Panc1 (cell line): ENCODE measurements around the gene JADE1. TPM values are rescaled to one million over a fixed set of nuclear protein-coding genes. Genes with fewer than 3 reads are reported as not detected.

Experiments used
- ATAC-seq: fragments of 200-7000 bp; cut with Tn5 transposase; 2 replicates; pipeline ENCODE4 v1.9.1; 2020; ENCODE audit warnings: mild to moderate bottlenecking, moderate library complexity
- BruUV-seq: library from RNA; stranded (reverse); fragments of 400-500 nt; replicated peaks from 2 replicates; lab custom pipeline; 2021; lab: Mats Ljungman, UMichigan
- CTCF ChIA-PET: fragments of 300-600 bp; sonication (Branson Sonifier 250); formaldehyde crosslinking; loops from one replicate; lab custom pipeline; 2022; ENCODE audit warnings: antibody characterized with exemption; lab: Charles Lee
- POLR2A ChIA-PET: fragments of 300-600 bp; sonication (Branson Sonifier 250); formaldehyde crosslinking; loops from one replicate; lab custom pipeline; 2022; ENCODE audit warnings: antibody characterized with exemption; lab: Charles Lee
- DNase-seq: peaks from one replicate; pipeline ENCODE4 v3.0.0-alpha.2; 2010; ENCODE audit warnings: low read depth, low spot score
- H3K27ac ChIP-seq: 2 replicates; pipeline ENCODE4 v1.5.1; 2011; ENCODE audit warnings: mild to moderate bottlenecking, low read length, inconsistent platforms
- H3K27me3 ChIP-seq: fragments of 200-500 bp; sonication (Bioruptor generic); 2 replicates; pipeline ENCODE4 v1.6.0; 2014; ENCODE audit warnings: low read length, inconsistent platforms; ENCODE audit not compliant: control insufficient read depth, insufficient read depth
- H3K36me3 ChIP-seq: fragments of 200-500 bp; sonication (Bioruptor generic); 2 replicates; pipeline ENCODE4 v1.5.1; 2014; ENCODE audit warnings: inconsistent platforms, mild to moderate bottlenecking, low read length, moderate library complexity; ENCODE audit not compliant: control insufficient read depth, insufficient read depth
- H3K4me1 ChIP-seq: 2 replicates; pipeline ENCODE4 v1.5.1; 2011; ENCODE audit warnings: inconsistent platforms, mild to moderate bottlenecking, low read length, moderate library complexity; ENCODE audit not compliant: control insufficient read depth, insufficient read depth
- H3K4me3 ChIP-seq, 2 experiments: 2 replicates each; pipeline ENCODE4 v1.5.1; 2011 to 2012; ENCODE audit warnings: low read depth in 2 of 2, low read length in 2 of 2, mild to moderate bottlenecking in 2 of 2, inconsistent platforms in 1 of 2, moderate library complexity in 1 of 2
- H3K9me3 ChIP-seq: fragments of 200-500 bp; sonication (Bioruptor generic); 2 replicates; pipeline ENCODE4 v1.5.1; 2014; ENCODE audit warnings: low read depth, mild to moderate bottlenecking, inconsistent platforms, low read length, moderate library complexity; ENCODE audit not compliant: control insufficient read depth, insufficient read depth
- CTCF ChIP-seq: fragments of 450-650 bp; IDR thresholded peaks from 2 replicates; pipeline ENCODE4 v1.5.1; 2017; ENCODE audit warnings: mild to moderate bottlenecking
- POLR2AphosphoS5 ChIP-seq: IDR thresholded peaks from 2 replicates; pipeline ENCODE4 v1.6.1; 2012; ENCODE audit warnings: mild to moderate bottlenecking, low read depth, low read length, moderate library complexity
- REST ChIP-seq, 2 experiments: IDR thresholded peaks; 2 replicates each; pipeline ENCODE4 v1.6.1; 2011 to 2012; ENCODE audit warnings: low read depth in 2 of 2, control low read depth in 1 of 2, low read length in 1 of 2, mild to moderate bottlenecking in 1 of 2, moderate library complexity in 1 of 2; ENCODE audit not compliant: insufficient read depth in 1 of 2
- SIN3A ChIP-seq: IDR thresholded peaks from 2 replicates; pipeline ENCODE4 v1.6.1; 2012; ENCODE audit warnings: low read depth, mild to moderate bottlenecking, low read length, moderate library complexity, borderline replicate concordance; ENCODE audit not compliant: insufficient read depth
- TCF7L2 ChIP-seq: IDR thresholded peaks from 2 replicates; pipeline ENCODE4 v1.6.1; 2011; ENCODE audit warnings: mild to moderate bottlenecking, low read depth, low read length, inconsistent platforms
- in situ Hi-C: cut with HindIII; loops from 2 replicates; pipeline ENCODE4 v1.10.0; 2016; ENCODE audit warnings: low sequenced_read_pairs, low pct_unique_long_range_greater_than_20kb
- intact Hi-C: fragments of 100-400 bp; cut with micrococcal nuclease; formaldehyde crosslinking; loops from one replicate; pipeline ENCODE4 v1.10.0; 2022; ENCODE audit not compliant: unreplicated experiment
- total RNA-seq: library from RNA; stranded (reverse); gene quantifications from one replicate; pipeline ENCODE4 v1.2.1, GENCODE V29; 2021; ENCODE audit not compliant: unreplicated experiment

The JADE1 gene
- total RNA-seq, 1 experiment from 2014 or later, result 23.4 TPM

DNA sequence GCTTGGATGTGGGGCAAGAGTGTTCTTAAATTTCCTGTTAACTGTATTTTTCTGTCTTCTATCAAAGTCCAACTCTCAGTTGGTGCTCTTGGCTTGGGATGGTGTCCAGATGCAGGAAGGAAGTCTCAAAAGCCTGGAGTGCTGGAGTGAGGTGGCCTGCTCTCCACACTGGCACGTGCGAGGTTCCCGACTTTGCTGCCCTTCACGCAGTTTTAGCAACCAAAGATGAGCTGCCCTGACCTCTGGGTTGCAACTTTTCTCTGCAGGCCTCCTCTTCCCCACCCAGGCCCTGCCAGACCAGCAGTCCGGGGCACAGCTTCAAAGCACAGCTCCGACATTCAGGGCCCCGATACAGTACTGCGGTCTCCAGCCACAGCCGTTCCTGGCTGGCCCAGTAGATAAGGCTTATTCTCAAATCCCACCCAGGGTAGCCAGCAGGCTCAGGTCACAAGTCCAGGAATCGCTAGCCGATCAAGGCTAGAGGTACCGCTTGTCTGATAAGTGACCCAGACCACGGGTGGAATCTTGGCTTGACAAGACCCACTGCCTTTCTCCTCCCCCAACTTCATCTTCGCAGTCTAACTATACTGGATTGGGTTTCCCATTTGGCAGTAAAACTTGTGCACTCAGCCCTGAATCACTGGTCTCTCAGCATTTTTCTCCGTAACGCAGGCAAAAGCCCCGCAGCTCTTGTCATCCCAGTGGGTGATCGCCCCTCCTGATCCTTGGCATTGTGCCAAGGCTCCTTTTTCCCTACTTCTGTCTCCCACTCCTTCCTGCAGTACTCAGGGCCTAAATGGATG, 21.8 kb upstream of the JADE1 start:
- TF ChIP-seq SIN3A (no peak), TCF7L2 (no peak), POLR2AphosphoS5 (no peak), REST (IDR thresholded peaks at IDR 0.05; ENCODE audit: insufficient read depth in 1 of 2, low read depth in 2 of 2, low read length in 1 of 2) (no peak), CTCF (no peak)
- DNase-seq (no peak), ATAC-seq (no peak)
- H3K4me1 ChIP-seq, result no peaks in the 10 kb centered on the region
- no peaks in the 10 kb centered on the region for H3K9me3 ChIP-seq
- no peak overlapping the region for H3K27ac ChIP-seq
- ChIA-PET CTCF (no interaction called here), POLR2A (no interaction called here)
- intact Hi-C loops (no loop called here), in situ Hi-C loops (no loop called here)
- no peaks in the 10 kb centered on the region for H3K27me3 ChIP-seq
- no peaks in the 10 kb centered on the region for H3K36me3 ChIP-seq
- BruUV-seq, result no TSS peak
- H3K4me3 ChIP-seq, result no peak overlapping the region

- in situ Hi-C loops, result no loop called here
These were observed 15.4 kb upstream of the JADE1 start for GRCh38 chr4:128793859-128794672.

More at GRCh38 chr4:128793859-128794672, 15.4 kb upstream of the JADE1 start:
- H3K4me1 ChIP-seq, result no peaks in the 10 kb centered on the region
- BruUV-seq, result no TSS peak
- DNase-seq (no peak), ATAC-seq (no peak)
- TF ChIP-seq POLR2AphosphoS5 (no peak), REST (IDR thresholded peaks at IDR 0.05; ENCODE audit: insufficient read depth in 1 of 2, low read depth in 2 of 2, low read length in 1 of 2) (no peak), SIN3A (no peak), CTCF (no peak), TCF7L2 (no peak)
- ChIA-PET POLR2A (no interaction called here), CTCF (no interaction called here)
- no peaks in the 10 kb centered on the region for H3K36me3 ChIP-seq
- no peaks in the 10 kb centered on the region for H3K27me3 ChIP-seq
- H3K9me3 ChIP-seq, result no peaks in the 10 kb centered on the region
- intact Hi-C loops, result no loop called here
- H3K27ac ChIP-seq, result no peak overlapping the region
- H3K4me3 ChIP-seq, result no peak overlapping the region
